Left lung (tissue), 10 donors: ENCODE data around the gene HAPLN1. TPM values are rescaled to one million over a fixed set of nuclear protein-coding genes. Genes with fewer than 3 reads are reported as not detected.

ENCODE experiments used
- ATAC-seq: fragments of 200-7000 bp; cut with Tn5 transposase; one replicate; pipeline ENCODE4 v1.9.1; 2020; ENCODE audit warnings: moderate library complexity
- DNase-seq, 4 donors: peaks; one replicate each; pipeline ENCODE4 v3.0.0-alpha.2; 2013 to 2020
- H3K27ac ChIP-seq, 2 donors: fragments of 200-600 bp; sonication (generic) in 1 of 2; one replicate each; pipeline versions ENCODE4 v1.5.0 to v1.8.0; 2020 to 2021
- H3K27me3 ChIP-seq, 2 donors: fragments of 200-600 bp; sonication (generic) in 1 of 2; one replicate each; pipeline versions ENCODE4 v1.5.0 to v1.8.0; 2020 to 2021
- H3K36me3 ChIP-seq, 2 donors: fragments of 200-600 bp; sonication (generic) in 1 of 2; one replicate each; pipeline versions ENCODE4 v1.5.0 to v1.8.0; 2020 to 2021
- H3K4me1 ChIP-seq, 2 donors: fragments of 200-600 bp; one replicate each; pipeline ENCODE4 v1.8.0; 2021
- H3K4me3 ChIP-seq, 2 donors: fragments of 200-600 bp; sonication (generic) in 1 of 2; one replicate each; pipeline versions ENCODE4 v1.5.0 to v1.8.0; 2020 to 2021; ENCODE audit warnings: mild to moderate bottlenecking in 1 of 2
- H3K9me3 ChIP-seq, 2 donors: fragments of 200-600 bp; sonication (generic) in 1 of 2; one replicate each; pipeline versions ENCODE4 v1.5.0 to v1.8.0; 2020 to 2021
- intact Hi-C, 2 donors: fragments of 100-400 bp; cut with DNase I; formaldehyde crosslinking; loops; one replicate each; pipeline versions ENCODE4 v1.11.2 to v1.14.2; 2022
- polyA plus RNA-seq, 6 donors: library from polyadenylated mRNA; unstranded; fragments of 120-200 nt; gene quantifications; one replicate each; pipeline ENCODE4 v1.2.1, GENCODE V29; 2013; ENCODE audit not compliant: insufficient read length in 6 of 6
- total RNA-seq, 2 donors: library from RNA; stranded (reverse); fragmentation: NEBNext Ultra II Directional; extraction: Animal tissue kit (Norgen Biotek cat#: 25700); gene quantifications; one replicate each; pipeline ENCODE4 v1.2.1, GENCODE V29; 2021
- TF ChIP-seq, protein P1 (sequence below), 2 donors: fragments of 200-600 bp; sonication (generic) in 1 of 2; IDR thresholded peaks; one replicate each; pipeline versions ENCODE4 v1.5.0 to v1.8.0; 2021; ENCODE audit warnings: antibody characterized with exemption in 2 of 2
- donor health status: DM: no; HTN: yes; CAD: no.
- donor health status: DM: no; HTN: no; CAD: no.

The HAPLN1 gene
- total and polyA plus RNA-seq, 8 donors, result 0.05 to 3.7 (median 1.8) TPM

DNA sequence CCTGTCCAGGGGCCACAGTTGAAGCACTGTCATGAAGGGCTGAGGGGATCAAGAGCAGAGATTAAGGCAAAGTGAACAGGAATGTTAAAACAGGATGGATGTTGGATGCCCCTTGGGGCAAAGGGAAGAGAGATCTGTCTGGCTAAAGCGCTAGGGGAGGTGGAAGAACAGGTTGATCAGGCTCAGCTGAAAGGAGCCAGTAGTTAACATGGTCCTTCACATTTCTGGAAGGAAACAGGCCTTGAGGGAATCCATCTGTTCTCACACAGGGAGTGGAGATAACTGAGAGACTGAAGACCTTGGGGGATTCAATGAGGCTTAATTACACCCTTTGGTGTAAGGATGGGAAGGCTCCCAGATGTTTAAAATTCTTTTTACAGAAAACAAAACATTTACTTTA, 5.8 kb downstream of the HAPLN1 start:
- intact Hi-C loops, result no loop called here
- no peaks in the 10 kb centered on the region for H3K9me3 ChIP-seq
- H3K27ac ChIP-seq, result no peak overlapping the region
- TF ChIP-seq, protein P1, sequence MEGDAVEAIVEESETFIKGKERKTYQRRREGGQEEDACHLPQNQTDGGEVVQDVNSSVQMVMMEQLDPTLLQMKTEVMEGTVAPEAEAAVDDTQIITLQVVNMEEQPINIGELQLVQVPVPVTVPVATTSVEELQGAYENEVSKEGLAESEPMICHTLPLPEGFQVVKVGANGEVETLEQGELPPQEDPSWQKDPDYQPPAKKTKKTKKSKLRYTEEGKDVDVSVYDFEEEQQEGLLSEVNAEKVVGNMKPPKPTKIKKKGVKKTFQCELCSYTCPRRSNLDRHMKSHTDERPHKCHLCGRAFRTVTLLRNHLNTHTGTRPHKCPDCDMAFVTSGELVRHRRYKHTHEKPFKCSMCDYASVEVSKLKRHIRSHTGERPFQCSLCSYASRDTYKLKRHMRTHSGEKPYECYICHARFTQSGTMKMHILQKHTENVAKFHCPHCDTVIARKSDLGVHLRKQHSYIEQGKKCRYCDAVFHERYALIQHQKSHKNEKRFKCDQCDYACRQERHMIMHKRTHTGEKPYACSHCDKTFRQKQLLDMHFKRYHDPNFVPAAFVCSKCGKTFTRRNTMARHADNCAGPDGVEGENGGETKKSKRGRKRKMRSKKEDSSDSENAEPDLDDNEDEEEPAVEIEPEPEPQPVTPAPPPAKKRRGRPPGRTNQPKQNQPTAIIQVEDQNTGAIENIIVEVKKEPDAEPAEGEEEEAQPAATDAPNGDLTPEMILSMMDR (IDR thresholded peaks at IDR 0.05), result no peak
- ATAC-seq, result no peak
- H3K4me1 ChIP-seq, result no peaks in the 10 kb centered on the region
- peaks cover 2 to 5% of the 10 kb centered on the region in 2 donors for H3K27me3 ChIP-seq
- peak in 1 of 4 donors; percentile 18 for DNase-seq
- no peaks in the 10 kb centered on the region for H3K36me3 ChIP-seq
- no peak overlapping the region for H3K4me3 ChIP-seq

DNA sequence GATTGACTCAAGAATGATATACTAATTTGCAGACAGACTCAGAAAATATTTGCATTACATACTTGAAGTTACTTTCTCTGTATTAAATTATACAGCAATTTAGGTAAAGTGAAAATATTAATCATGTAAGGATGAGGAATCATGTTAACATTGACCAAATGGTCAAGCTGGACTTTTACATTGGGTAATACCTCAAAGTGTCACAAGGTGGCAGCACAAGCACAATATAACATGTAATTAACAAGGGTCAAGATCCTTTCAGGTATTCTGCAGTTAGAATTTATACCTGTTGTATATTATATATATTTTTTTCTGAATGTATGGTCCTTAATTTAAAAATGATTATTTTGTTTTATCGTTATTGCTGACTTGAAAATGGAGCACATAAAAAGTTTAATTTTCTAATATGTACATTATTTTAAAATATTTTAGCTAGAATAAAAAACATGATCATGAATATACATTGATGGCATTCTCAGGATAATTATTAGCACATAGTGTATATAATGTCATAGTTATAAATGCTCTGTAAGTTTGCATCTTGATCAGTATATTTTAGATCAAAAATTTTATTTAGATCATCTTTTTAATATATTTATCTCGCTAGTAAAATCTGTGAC, 8.6 kb downstream of the HAPLN1 start:
- no peak overlapping the region for H3K27ac ChIP-seq
- peak in 1 of 4 donors; percentile 38 for DNase-seq

DNA sequence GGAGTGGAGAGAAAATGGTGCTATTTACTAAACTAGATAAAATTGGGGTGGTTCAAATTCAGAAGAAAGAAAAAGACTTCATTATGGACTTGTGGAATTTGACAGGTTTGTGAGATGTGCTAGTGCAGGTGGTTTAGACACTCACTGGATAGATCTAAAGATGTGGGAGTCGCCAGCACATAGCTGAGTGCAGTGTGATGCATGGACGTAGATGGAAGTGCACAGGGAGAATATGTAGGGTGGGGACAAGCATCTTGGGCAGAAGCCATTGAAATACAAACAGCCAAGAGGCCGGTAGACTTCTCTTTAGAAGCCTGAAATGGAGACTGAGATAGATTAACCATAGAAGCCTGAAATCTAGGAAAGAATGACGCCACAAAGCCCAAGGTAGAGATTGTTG, 10.7 kb downstream of the HAPLN1 start:
- ATAC-seq (no peak), DNase-seq (no peak)
- TF ChIP-seq, protein P1 (IDR thresholded peaks at IDR 0.05), result no peak
- H3K36me3 ChIP-seq, result no peaks in the 10 kb centered on the region
- intact Hi-C loops, result no loop called here
- H3K27ac ChIP-seq, result no peak overlapping the region
- H3K4me3 ChIP-seq, result no peak overlapping the region
- H3K27me3 ChIP-seq, result peaks cover 2 to 9% of the 10 kb centered on the region in 2 donors
- H3K9me3 ChIP-seq, result peaks cover 0 to 8% of the 10 kb centered on the region in 2 donors
- no peaks in the 10 kb centered on the region for H3K4me1 ChIP-seq

More for the DNA sequence above, 8.6 kb downstream of the HAPLN1 start:
- intact Hi-C loops, result no loop called here
- no peaks in the 10 kb centered on the region for H3K9me3 ChIP-seq
- H3K27me3 ChIP-seq, result peaks cover 2 to 9% of the 10 kb centered on the region in 2 donors
- H3K36me3 ChIP-seq, result no peaks in the 10 kb centered on the region
- H3K4me3 ChIP-seq, result no peak overlapping the region
- H3K4me1 ChIP-seq, result no peaks in the 10 kb centered on the region
- TF ChIP-seq, protein P1 (IDR thresholded peaks at IDR 0.05), result peak; percentile 71 to 75
- peak; percentile 71 for ATAC-seq

DNA sequence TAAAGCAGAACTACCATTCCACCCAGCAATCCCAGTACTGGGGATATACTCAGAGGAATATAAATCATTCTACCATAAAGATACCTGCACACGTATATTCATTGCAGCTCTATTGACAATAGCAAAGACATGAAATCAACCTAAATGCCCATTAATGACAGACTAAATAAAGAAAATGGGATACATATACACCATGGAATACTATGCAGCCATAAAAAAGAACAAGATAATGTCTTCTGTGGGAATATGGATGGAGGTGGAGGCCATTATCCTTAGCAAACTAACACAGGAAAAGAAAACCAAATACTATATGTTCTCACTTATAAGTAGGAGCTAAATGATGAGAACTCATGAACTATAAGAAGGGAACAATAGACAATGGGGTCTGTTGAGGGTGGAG, 12.5 kb downstream of the HAPLN1 start:
- Histone ChIP-seq H3K4me3 (no peak overlapping the region), H3K9me3 (peaks cover 0 to 8% of the 10 kb centered on the region in 2 donors), H3K36me3 (no peaks in the 10 kb centered on the region), H3K4me1 (no peaks in the 10 kb centered on the region), H3K27me3 (peaks cover 2 to 9% of the 10 kb centered on the region in 2 donors), H3K27ac (no peak overlapping the region)
- ATAC-seq, result no peak
- DNase-seq, result no peak
- TF ChIP-seq, protein P1 (IDR thresholded peaks at IDR 0.05), result no peak
- intact Hi-C loops, result no loop called here

DNA sequence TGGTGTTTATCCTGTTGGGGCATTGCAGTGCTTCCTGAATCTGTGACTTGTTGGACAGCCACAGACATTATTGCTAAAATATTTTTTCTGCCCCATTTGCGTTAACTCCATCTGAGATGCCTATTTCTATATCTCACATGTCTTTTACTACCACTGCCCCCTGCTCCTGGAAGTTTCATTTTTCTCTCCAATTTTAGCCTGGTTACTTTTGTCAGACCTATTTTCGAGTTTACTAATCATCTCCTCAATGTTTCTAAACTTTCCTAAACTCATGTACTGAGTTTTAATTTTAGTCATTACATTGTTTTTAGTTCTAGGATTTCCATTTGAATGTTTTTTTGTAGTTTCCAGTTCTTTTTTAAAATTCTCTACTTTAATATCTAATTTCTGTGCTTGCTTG, 17.6 kb downstream of the HAPLN1 start:
- intact Hi-C loops, result no loop called here

More for the DNA sequence above, 17.6 kb downstream of the HAPLN1 start:
- H3K9me3 ChIP-seq, result peaks cover 0 to 8% of the 10 kb centered on the region in 2 donors
- H3K27me3 ChIP-seq, result no peaks in the 10 kb centered on the region
- no peak for ATAC-seq
- H3K36me3 ChIP-seq, result no peaks in the 10 kb centered on the region
- H3K27ac ChIP-seq, result no peak overlapping the region
- TF ChIP-seq, protein P1 (IDR thresholded peaks at IDR 0.05), result no peak
- H3K4me3 ChIP-seq, result no peak overlapping the region
- H3K4me1 ChIP-seq, result no peaks in the 10 kb centered on the region
- no peak for DNase-seq
